SW480 (cell line): ENCODE data around the gene TGFB1I1.
A peak's percentile ranks its signal among the peaks of the same experiment; 100 is the strongest.
"Not testable (repeated sequence)": the region's sequence is repeated elsewhere in the genome, so short reads cannot be mapped to it uniquely, and the experiment has no call there.

Source experiments
- DNase-seq: peaks from one replicate; pipeline ENCODE4 v3.0.0-alpha.2; 2016; ENCODE audit warnings: low spot score

TGFB1I1 gene

DNA sequence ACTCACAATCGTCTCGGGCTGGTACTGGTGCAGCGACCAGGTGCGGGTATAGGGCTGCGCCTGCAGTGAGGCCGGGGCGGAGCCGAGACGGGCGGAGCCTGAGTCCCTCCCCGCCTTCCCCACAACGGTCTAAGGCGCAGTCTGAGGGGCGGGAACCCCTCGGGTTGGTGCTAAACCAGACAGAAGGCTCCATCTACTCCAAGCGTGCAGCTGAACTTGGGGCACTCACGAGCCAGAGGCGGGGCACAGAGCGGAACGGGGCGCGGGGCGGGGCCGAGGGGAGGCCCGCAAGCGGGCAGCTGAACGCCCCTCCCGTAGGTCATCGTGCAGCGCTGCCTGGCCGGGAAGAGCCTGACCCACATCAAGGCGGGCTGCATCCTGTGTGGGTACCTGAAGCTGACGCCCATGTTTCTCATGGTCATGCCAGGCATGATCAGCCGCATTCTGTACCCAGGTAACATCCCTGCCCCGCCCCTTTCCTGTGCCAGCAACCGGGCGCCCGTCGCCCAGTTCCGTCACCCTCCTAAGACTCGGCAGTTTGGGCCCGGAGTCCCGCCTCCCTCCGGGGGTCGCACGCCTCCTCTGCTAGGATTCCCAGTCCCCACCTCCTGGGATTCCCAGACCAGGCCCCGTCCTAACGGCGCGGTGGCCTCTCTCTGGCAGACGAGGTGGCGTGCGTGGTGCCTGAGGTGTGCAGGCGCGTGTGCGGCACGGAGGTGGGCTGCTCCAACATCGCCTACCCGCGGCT, 15.9 kb downstream of the TGFB1I1 start:
- peak; percentile 83 for DNase-seq

DNA sequence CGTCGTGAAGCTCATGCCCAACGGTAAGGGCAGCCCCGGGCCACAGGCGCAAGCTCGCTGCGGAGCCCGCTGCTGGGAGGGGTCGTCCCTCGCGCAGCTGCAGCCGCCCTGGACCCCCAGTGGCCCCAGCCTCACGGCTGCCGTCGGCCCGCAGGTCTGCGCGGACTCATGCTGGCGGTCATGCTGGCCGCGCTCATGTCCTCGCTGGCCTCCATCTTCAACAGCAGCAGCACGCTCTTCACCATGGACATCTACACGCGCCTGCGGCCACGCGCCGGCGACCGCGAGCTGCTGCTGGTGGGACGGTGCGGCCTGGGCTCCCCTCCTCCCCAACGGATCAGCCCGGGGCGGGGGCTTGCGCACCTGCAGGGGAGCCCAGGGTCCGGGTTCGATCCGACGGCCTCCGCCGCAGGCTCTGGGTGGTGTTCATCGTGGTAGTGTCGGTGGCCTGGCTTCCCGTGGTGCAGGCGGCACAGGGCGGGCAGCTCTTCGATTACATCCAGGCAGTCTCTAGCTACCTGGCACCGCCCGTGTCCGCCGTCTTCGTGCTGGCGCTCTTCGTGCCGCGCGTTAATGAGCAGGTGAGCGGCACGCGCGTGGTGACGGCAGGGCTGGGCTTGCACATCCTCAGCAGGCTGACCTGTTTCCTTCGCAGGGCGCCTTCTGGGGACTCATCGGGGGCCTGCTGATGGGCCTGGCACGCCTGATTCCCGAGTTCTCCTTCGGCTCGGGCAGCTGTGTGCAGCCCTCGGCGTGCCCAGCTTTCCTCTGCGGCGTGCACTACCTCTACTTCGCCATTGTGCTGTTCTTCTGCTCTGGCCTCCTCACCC, 16.7 kb downstream of the TGFB1I1 start:
- DNase-seq, result no peak

DNA sequence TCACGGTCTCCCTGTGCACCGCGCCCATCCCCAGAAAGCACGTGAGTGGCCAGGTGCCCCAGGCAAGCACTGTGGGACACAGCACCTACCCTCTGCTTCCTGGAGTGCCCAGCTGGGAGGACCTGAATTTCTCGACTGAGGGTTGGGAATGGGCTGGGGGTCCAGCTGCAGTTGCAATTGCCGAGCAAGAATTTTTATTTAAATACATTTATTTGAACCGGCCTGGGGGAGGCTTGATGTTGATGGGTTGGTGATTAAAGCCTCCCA, 17.3 kb downstream of the TGFB1I1 start:
- no peak for DNase-seq

DNA sequence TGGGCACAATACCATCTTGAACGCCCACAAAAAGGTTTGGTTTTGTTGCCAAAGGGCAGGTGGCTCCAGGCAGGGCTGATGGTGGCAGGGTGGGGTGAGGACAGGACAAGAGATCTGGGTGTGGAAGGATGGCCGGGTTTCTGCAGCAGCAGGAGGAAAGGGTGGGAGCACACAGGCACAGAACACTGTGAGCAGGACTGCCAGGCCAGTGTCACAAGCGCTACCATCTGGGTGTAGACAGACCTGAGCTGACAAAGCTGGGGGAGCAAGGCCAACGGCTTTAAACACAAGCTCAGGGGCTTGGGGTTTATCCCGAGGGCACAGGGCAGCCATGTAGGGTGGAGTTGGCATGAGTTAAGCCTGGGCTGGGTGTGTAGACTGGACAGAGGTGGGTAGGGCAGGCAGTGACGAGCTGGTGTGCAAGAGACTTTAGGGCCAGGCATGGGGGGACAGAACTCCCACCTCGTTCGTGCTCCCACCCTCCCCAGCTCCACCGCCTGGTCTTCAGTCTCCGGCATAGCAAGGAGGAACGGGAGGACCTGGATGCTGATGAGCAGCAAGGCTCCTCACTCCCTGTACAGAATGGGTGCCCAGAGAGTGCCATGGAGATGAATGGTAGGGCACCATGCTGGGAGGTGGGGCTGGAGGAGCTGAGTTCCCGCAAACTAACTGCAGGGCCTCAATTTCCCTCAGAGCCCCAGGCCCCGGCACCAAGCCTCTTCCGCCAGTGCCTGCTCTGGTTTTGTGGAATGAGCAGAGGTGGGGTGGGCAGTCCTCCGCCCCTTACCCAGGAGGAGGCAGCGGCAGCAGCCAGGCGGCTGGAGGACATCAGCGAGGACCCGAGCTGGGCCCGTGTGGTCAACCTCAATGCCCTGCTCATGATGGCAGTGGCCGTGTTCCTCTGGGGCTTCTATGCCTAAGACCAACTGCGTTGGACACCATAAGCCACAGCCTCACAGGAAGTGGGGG, 17.9 kb downstream of the TGFB1I1 start:
- no peak for DNase-seq

DNA sequence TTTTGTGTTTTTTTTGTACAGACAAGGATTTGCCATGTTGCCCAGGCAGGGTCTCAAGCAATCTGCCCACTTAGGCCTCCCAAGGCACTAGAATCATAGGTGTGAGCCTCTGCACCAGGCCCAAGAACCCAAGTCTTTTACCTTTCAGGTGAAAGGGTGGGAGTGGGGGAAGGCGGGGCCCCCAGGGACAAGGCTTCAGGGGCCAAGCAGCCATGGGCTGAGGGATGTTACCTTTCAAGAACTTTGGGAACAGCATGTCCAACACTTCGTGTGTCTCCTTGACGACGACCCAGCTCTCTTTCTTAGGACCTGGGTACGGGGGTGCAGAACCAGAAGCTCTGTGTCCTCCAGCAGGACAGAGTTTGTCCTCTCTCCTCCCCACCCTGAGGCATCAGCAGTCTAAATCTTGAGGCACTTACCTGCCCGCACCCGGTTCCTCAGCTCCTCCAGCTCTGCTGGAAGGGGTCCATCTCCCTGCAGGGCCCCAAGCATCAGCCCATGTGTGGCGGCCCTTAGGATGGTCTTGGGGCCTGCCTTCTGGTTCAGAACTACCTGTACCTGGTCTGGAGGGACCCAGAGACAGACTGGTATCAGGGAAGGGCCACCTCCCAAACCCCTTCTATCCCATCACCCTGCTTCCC, 19.9 kb downstream of the TGFB1I1 start:
- no peak for DNase-seq

DNA sequence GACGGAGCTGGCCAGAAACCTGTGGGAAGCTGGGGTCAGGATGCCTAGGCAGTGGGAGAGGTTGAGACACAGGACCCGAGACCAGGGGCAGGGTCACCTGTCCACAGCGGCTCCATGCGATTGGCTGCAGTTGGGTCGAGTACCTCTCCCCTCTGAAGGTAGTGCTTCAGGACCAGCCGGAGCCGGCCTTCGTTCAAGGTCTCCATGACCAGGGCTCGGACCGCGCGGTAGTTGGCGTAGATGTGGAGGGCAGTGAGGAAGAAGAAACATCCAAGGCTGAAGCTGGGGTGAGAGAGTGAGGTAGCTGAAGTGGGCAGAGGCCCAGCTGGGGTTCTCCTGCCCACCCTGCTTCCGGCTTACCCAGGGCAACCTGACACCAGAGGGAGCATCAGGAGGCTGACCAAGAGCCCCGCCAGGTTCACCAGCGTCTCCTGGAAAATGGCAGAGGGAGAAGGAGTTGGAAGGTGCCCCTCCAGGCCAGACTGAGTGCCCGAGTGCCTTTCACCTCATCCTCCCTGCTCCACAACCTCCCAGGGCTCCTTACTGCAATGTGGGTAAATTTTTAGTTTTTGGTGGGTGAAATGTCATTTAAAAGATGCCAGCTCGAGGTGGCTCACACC, 21.7 kb downstream of the TGFB1I1 start:
- DNase-seq, result no peak

DNA sequence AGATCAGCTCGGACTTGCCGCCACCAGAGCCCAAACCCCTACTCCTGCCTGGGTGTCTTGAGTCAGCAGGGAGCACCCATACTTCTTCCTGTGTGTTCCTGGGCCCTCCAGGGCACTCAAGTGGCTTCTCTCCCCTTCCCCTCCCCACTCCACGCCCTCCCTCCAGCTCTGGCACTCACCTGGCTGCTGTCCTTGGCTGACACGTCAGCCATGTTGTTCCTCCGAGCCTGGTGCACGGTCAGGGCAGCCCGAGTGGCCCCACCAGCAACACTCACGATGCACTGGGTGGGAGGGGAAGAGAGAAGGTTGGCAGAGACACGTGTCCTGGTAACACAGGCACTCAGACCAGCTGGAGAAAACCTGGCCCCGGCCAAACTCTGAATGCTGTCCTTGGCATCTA, 24.7 kb downstream of the TGFB1I1 start:
- no peak for DNase-seq

DNA sequence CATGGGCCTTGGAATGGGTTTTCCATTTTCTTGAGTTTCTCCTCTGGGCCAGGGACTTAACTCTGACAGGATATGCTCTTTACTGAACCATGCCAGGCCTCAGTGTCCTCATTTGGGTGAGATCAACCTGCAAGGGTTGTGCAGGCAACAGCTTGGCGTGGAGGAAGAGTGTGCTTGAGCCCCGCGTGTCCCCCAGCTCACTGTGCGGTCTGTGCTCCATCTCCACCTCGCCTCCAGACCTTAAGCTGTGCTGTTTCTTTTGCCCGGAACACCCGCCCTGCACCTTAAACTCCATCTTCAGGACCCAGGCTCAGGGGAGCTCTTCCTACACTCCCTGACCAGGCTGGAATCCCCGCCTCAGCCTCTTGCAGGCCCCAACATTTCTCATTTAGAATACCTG, 26.5 kb downstream of the TGFB1I1 start:
- DNase-seq, result no peak

DNA sequence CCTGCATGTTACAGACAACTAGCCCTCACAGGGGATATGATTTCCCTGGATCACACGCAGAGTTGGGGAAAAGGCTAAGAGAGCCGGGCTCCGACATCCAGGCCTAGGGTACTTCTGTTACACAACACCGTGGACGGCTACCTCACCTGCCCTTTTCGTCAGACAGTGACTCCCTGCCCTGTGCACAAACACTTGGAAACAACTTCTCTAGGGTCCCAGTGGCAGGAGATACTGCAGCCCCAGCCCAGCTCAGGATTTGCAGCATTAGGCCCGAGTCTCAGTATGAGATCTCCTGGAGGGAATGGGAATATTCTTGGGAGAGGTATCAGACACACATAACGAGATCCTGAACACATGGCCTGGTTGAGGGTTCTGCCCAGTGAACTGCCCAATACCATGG, 28.0 kb downstream of the TGFB1I1 start:
- no peak for DNase-seq

DNA sequence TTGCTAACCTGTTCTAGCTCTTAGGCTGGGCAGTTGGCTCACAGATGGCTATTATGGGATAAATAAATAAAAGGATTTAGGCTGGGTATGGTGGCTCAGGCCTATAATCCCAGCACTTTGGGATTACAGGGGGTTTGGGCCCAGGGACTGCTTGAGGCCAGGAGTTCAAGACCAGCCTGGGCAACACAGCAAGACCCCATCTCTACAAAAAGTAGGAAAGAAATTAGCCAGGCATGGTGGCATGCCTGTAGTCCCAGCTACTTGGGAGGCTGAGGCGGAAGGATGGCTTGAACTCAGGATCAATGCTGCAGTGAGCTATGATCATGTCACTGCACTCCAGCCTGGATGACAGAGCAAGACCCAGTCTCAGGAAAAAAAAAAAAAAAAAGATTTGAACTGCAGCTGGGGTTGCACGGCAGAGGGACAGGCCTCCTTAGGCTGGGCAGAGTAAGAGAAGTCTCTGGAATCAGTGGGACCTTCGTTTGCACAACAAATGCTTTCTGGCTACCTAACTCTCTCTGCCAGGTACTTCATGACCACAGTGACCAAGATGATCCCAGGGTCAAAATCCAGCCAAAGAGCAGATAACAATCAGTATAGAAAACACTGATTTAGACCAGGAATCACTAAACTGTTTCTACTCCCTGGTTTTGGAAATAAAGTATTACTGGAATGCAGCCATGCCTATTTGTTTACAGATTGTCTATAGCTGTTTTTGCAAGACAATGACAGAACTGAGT, 29.4 kb downstream of the TGFB1I1 start:
- DNase-seq, result no peak

DNA sequence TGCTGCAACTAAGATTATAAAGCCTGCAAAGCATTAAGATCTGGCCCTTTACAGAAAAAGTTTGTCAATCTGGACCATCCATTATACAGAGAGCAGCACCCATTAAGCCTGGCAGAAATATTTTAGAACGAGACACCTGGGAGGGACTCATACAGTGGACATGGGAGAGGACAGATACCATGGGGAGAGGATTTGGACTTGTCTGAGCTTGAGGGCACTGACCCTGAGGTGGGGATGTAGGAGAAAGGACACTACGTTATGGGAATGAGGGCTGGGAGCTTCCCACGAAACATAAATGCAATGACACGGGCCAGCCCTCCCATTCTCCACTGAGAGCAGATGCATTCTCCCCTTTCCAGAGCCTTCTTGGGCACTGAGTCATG, 30.0 kb downstream of the TGFB1I1 start:
- no peak for DNase-seq

DNA sequence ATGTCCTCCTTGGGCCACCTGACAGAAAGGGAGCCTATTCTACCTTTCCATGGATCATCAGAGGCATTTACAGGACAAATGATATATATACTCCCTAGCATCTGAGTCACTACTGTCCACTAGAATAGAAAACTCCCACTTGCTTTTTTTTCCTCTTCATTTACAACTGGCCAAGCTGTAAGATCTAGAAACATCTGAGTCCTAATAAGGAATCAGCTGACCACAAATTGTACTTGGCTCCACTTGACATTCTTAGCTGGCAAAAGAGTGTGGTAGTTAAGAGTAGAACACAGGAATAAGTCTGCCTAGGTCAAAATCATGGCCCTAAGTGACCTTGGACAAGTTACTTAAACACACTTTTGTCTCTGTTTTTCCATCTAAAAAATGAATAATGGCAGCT, 31.0 kb downstream of the TGFB1I1 start:
- no peak for DNase-seq

DNA sequence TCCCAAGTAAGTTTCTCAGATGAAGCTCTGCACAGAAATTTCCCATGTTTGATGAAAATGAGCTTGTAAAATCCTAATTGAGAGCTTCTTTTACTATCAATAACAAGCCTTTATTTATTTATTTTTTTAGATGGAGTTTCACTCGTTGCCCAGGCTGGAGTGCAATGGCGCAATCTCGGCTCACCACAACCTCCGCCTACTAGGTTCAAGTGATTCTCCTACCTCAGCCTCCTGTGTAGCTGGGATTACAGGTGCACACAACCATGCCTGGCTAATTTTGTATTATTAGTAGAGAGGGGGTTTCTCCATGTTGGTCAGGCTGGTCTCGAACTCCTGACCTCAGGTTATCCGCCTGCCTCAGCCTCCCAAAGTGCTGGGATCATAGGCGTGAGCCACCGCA, 31.6 kb downstream of the TGFB1I1 start:
- DNase-seq, result not testable (repeated sequence)

DNA sequence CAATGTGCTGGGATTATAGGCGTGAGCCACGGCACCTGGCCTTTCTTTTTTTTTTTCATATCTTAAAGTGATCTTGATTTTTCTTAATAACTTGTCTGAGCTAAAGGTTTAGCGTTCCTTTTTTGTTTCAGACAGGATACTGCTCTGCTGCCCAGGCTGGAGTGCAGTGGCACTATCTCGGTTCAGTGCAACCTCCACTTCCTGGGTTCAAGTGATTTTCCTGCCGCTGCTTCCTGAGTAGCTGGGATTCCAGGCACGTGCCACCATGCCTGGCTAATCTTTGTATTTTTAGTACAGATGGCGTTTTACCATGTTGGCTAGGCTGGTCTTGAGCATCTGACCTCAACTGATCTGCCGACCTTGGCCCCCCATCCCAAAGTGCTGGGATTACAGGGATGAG, 32.2 kb downstream of the TGFB1I1 start:
- no peak for DNase-seq

DNA sequence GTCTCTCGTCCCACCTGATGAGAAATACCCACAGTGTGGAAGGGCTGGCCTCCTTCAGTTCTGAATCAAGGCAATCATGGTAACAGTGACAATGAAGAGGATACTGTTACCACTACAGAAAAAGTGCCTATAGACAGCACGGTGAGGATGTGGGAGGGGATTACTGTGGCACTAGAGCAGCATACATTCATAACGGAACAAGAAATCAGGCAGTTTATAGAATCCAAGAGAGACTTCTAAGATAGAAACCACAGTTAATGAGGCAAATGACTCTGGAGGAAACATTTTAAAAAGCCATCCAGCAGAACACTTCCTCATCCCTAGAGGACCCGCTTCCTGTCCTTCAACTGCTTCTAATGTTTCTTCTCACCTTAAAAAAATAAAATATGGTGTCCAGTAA, 33.5 kb downstream of the TGFB1I1 start:
- DNase-seq, result no peak

DNA sequence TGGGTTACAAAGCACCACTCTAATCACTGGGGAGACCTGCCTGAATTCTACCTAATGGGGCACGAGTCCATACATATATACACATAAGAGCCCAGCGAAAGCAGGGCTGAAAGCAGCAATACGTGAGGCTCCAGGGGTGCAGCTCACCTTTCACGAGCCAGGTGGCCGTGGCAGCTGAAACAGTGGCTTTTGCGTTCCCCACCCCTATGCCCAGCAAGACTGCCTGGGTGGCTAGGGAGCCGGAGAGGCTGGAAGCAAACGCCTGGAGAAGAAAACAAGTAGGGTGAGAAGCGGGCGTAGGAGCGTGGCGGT, 35.6 kb downstream of the TGFB1I1 start:
- peak; percentile 4 for DNase-seq

DNA sequence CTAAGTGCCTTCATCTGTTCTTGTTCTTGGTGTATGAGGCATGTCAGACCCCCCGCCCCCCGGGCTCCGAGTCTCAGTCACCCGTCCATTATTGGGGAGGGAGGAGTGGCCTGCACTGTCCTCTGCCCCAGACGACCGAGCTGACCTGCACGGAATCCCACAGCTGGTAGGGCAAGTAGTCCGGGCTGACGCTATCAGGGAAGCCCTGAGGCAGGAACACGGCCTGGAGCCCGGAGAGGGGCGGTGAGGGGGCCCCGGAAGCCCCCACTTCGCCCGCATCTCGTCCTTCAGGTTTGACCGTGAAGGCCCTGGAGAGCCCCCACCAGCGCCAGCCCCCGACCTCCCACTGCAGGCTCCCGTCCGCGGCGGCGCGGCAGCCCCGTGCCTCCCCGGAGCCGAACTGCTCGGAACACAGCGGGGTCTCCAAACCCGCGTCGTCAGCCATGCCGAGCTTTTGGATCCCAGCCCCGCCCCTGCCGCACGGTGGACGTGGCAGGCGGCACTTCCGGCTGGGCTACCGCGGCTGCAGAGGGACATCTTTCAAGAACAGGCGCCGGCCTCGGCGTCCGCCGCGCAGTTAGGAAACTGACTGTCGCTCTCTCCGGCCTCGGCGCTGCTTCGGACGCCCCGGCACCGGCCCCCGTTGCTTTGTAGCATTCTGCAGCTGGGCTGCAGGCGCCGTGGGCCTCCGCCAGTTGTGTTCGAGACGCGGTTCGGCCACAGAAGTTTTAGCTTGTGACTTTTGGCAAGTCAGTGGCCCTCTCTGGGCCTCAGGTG, 36.2 kb downstream of the TGFB1I1 start, which contains the start of gene RUSF1:
TSS of gene RUSF1 (minus strand) at position 463 of the 777 bp plus-strand sequence. CDS start at position 445, 18 bp downstream.
- DNase-seq, result peak; percentile 79

DNA sequence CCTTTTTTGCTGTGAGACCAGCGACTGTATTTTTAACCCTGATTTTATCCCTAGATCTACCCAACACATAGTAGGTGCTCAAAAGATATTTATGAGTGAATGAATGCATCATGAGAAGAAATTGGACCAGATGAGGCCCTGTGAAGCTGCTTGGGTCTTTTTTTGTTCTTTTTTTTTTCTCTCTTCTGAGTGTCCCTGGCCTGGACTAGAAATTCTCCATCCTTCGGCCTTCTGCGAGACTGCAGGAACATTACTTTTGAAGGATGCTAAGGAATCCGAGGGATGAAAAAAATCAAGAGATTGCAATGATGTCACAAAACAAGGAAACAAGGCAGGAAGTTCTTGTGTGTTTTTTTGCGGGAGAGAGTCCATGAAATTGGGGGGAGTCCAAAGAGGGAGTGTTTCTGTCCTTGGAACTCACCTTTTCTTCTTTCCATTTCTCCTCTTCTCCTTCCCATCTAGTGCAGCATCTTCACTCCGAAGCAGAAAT, 36.8 kb downstream of the TGFB1I1 start:
- peak; percentile 11 for DNase-seq

DNA sequence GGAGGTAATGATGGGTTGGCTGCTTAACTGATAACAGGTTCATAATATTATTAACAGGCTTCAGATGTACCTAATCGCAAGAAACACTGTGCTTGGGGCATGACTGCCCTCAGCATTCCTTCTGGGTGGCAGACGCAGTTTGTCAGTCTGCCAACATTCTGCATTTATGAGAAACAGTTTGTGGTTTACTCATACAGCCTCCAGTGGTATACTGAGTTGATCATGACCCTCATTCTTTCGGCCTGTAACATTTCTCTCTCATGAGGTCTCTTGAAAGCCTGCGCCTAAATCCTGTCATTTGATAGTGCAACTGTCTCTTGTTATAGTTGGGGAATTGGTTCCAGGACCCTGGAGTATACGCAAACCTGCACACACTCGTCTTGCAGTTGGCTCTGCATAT, 41.2 kb downstream of the TGFB1I1 start:
- DNase-seq, result peak; percentile 6

DNA sequence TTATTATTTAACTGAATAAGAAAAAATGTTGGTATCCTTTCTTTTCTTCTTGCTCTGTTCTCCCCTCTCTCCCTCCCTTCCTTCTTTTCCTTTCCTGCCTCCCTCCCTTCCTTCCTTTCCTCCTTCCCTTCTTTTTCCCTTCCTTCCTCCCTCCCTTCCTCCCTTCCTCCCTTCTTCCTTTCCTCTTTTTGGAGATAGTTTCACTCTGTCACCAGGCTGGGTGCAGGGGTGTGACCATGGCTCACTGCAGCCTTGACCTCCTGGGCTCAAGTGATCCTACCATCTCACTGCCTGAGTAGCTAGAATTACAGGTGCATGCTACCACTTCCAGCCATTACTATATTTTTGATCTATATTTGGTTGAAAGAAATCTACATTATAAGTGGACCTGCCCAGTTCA, 41.9 kb downstream of the TGFB1I1 start:
- DNase-seq, result no peak
